HG03342 (cell line): ENCODE results near the gene ECI2.

Experiments
- ATAC-seq: cut with Tn5 transposase; IDR thresholded peaks from one replicate; pipeline ENCODE4 v1.9.1; 2021; ENCODE audit warnings: mild to moderate bottlenecking, moderate library complexity; ENCODE audit not compliant: unreplicated experiment

The ECI2 gene

GRCh38 chr6:4134841-4135664 is at the start of gene ECI2:
Gene ECI2, minus strand, starts transcription at chr6:4135575. Its CDS starts 15 bp downstream, at chr6:4135560.
- peak; percentile 40 for ATAC-seq

GRCh38 chr6:4180652-4181255 is 45.4 kb upstream of the ECI2 start:
- ATAC-seq: no peak

GRCh38 chr6:4179960-4180651 is 44.7 kb upstream of the ECI2 start:
- ATAC-seq: no peak

- no peak for ATAC-seq
These were observed 43.5 kb upstream of the ECI2 start for GRCh38 chr6:4178737-4179333.

GRCh38 chr6:4176907-4177306 is 41.5 kb upstream of the ECI2 start:
- no peak for ATAC-seq

- ATAC-seq: no peak
These were observed 38.7 kb upstream of the ECI2 start for GRCh38 chr6:4174042-4174441.

- ATAC-seq: no peak
These were observed 37.0 kb upstream of the ECI2 start for GRCh38 chr6:4172368-4172767.

- ATAC-seq: no peak
These were observed 34.9 kb upstream of the ECI2 start for GRCh38 chr6:4170297-4170696.

GRCh38 chr6:4169028-4169789 is 33.8 kb upstream of the ECI2 start:
- no peak for ATAC-seq

- no peak for ATAC-seq
These were observed 32.5 kb upstream of the ECI2 start for GRCh38 chr6:4167833-4168232.

- no peak for ATAC-seq
These were observed 31.7 kb upstream of the ECI2 start for GRCh38 chr6:4167123-4167522.

- no peak for ATAC-seq
These were observed 29.1 kb upstream of the ECI2 start for GRCh38 chr6:4164456-4164855.

GRCh38 chr6:4164117-4164442 is 28.7 kb upstream of the ECI2 start:
- ATAC-seq: no peak

GRCh38 chr6:4163408-4164116 is 28.2 kb upstream of the ECI2 start:
- no peak for ATAC-seq

GRCh38 chr6:4162370-4162769 is 27.0 kb upstream of the ECI2 start:
- ATAC-seq: no peak

- no peak for ATAC-seq
These were observed 24.1 kb upstream of the ECI2 start for GRCh38 chr6:4159491-4159890.

- no peak for ATAC-seq
These were observed 22.1 kb upstream of the ECI2 start for GRCh38 chr6:4157506-4157905.

GRCh38 chr6:4155848-4156466 is 20.6 kb upstream of the ECI2 start:
- peak; percentile 72 for ATAC-seq

- ATAC-seq: peak; percentile 59
These were observed 18.2 kb upstream of the ECI2 start for GRCh38 chr6:4153514-4153985.

GRCh38 chr6:4145083-4145482 is 9.7 kb upstream of the ECI2 start:
- ATAC-seq: no peak
